H9 (cell line): ENCODE measurements around the gene SLC41A1. TPM values are rescaled to one million over a fixed set of nuclear protein-coding genes. Genes with fewer than 3 reads are reported as not detected.

Experiments used
- DNase-seq: peaks from one replicate; pipeline ENCODE4 v3.0.0-alpha.2; 2017
- H2AFZ ChIP-seq: one replicate; pipeline ENCODE4 v1.6.1; 2013; ENCODE audit warnings: mild to moderate bottlenecking, low read length, control low read depth, moderate library complexity
- H2AK5ac ChIP-seq: 2 replicates; pipeline ENCODE4 v1.6.1; 2013; ENCODE audit warnings: low read length, control low read depth, mixed read lengths; ENCODE audit not compliant: insufficient read length
- H2BK120ac ChIP-seq: one replicate; pipeline ENCODE4 v1.6.1; 2013; ENCODE audit warnings: low read depth, mild to moderate bottlenecking, low read length, control low read depth, inconsistent platforms; ENCODE audit not compliant: poor library complexity, severe bottlenecking
- H2BK12ac ChIP-seq: 2 replicates; pipeline ENCODE4 v1.6.1; 2013; ENCODE audit warnings: low read length, control low read depth, mixed read lengths, low read depth; ENCODE audit not compliant: insufficient read length
- H2BK15ac ChIP-seq: 2 replicates; pipeline ENCODE4 v1.6.1; 2013; ENCODE audit warnings: low read depth, low read length, control low read depth
- H2BK20ac ChIP-seq: one replicate; pipeline ENCODE4 v1.6.1; 2013; ENCODE audit warnings: low read depth, mild to moderate bottlenecking, low read length, control low read depth, inconsistent platforms; ENCODE audit not compliant: poor library complexity, severe bottlenecking
- H2BK5ac ChIP-seq: 2 replicates; pipeline ENCODE4 v1.6.1; 2013; ENCODE audit warnings: low read length, control low read depth, mixed read lengths; ENCODE audit not compliant: insufficient read length
- H3K14ac ChIP-seq: 2 replicates; pipeline ENCODE4 v1.6.1; 2013; ENCODE audit warnings: low read length, control low read depth; ENCODE audit not compliant: insufficient read depth
- H3K18ac ChIP-seq: 2 replicates; pipeline ENCODE4 v1.6.1; 2013; ENCODE audit warnings: low read depth, mild to moderate bottlenecking, mixed read lengths, low read length, control low read depth; ENCODE audit not compliant: insufficient read length
- H3K23ac ChIP-seq: 2 replicates; pipeline ENCODE4 v1.6.1; 2013; ENCODE audit warnings: low read length, control low read depth, mixed read lengths, low read depth; ENCODE audit not compliant: insufficient read length
- H3K23me2 ChIP-seq: 2 replicates; pipeline ENCODE4 v1.6.1; 2013; ENCODE audit warnings: low read depth, mild to moderate bottlenecking, mixed read lengths, low read length, control low read depth; ENCODE audit not compliant: insufficient read length, poor library complexity, severe bottlenecking
- H3K27ac ChIP-seq: 2 replicates; pipeline ENCODE4 v1.5.1; 2013; ENCODE audit warnings: low read length, control low read depth, mixed read lengths, low read depth; ENCODE audit not compliant: insufficient read length
- H3K27me3 ChIP-seq: 2 replicates; pipeline ENCODE4 v1.6.1; 2013; ENCODE audit warnings: low read length, control low read depth, inconsistent platforms; ENCODE audit not compliant: insufficient read depth
- H3K4ac ChIP-seq: 2 replicates; pipeline ENCODE4 v1.6.1; 2013; ENCODE audit warnings: low read depth, mild to moderate bottlenecking, control low read depth, inconsistent platforms, low read length, moderate library complexity
- H3K4me1 ChIP-seq: 2 replicates; pipeline ENCODE4 v1.6.1; 2013; ENCODE audit warnings: low read length, control low read depth, inconsistent platforms; ENCODE audit not compliant: insufficient read depth
- H3K4me2 ChIP-seq: 2 replicates; pipeline ENCODE4 v1.6.1; 2013; ENCODE audit warnings: low read length, control low read depth, mixed read lengths; ENCODE audit not compliant: insufficient read length, insufficient read depth
- H3K56ac ChIP-seq: 2 replicates; pipeline ENCODE4 v1.6.1; 2013; ENCODE audit warnings: low read depth, mild to moderate bottlenecking, mixed read lengths, low read length, control low read depth; ENCODE audit not compliant: insufficient read length
- H3K79me1 ChIP-seq: 2 replicates; pipeline ENCODE4 v1.6.1; 2013; ENCODE audit warnings: low read depth, mild to moderate bottlenecking, moderate library complexity, low read length, control low read depth, inconsistent platforms; ENCODE audit not compliant: insufficient read depth, poor library complexity, severe bottlenecking
- H3K79me2 ChIP-seq: 2 replicates; pipeline ENCODE4 v1.6.1; 2013; ENCODE audit warnings: low read length, control low read depth, inconsistent platforms; ENCODE audit not compliant: insufficient read depth
- H3K9ac ChIP-seq: 2 replicates; pipeline ENCODE4 v1.6.1; 2013; ENCODE audit warnings: low read length, control low read depth, mixed read lengths; ENCODE audit not compliant: insufficient read length; ENCODE audit errors: extremely low read depth
- H3K9me3 ChIP-seq: one replicate; pipeline ENCODE4 v1.6.1; 2013; ENCODE audit warnings: low read depth, low read length, inconsistent platforms; ENCODE audit not compliant: control insufficient read depth
- H3T11ph ChIP-seq: one replicate; pipeline ENCODE4 v1.6.1; 2013; ENCODE audit warnings: mild to moderate bottlenecking, low read length, control low read depth, inconsistent platforms
- H4K20me1 ChIP-seq: one replicate; pipeline ENCODE4 v1.6.1; 2013; ENCODE audit not compliant: control insufficient read depth, insufficient read length, insufficient read depth
- H4K5ac ChIP-seq: 2 replicates; pipeline ENCODE4 v1.6.1; 2013; ENCODE audit warnings: low read depth, mild to moderate bottlenecking, mixed read lengths, low read length, control low read depth; ENCODE audit not compliant: insufficient read length
- H4K8ac ChIP-seq: replicated peaks from 2 replicates; pipeline ENCODE4 v1.6.1; 2013; ENCODE audit warnings: low read length, control low read depth, mixed read lengths, low read depth; ENCODE audit not compliant: insufficient read length
- H4K91ac ChIP-seq: 2 replicates; pipeline ENCODE4 v1.6.1; 2013; ENCODE audit warnings: low read depth, mild to moderate bottlenecking, moderate library complexity, mixed read lengths, low read length, control low read depth; ENCODE audit not compliant: insufficient read length
- H3K27ac Mint-ChIP-seq, 3 experiments: 2 replicates in 2 of 3; 3 replicates in 1 of 3; pipeline ENCODE4 v1.8.0; 2020 to 2021; ENCODE audit warnings: mixed read lengths in 3 of 3, mild to moderate bottlenecking in 1 of 3, moderate library complexity in 1 of 3
- H3K27me3 Mint-ChIP-seq: 2 replicates; pipeline ENCODE4 v1.8.0; 2021; ENCODE audit warnings: low read depth, mild to moderate bottlenecking, moderate library complexity, mixed read lengths
- H3K36me3 Mint-ChIP-seq, 3 experiments: 2 replicates in 2 of 3; 3 replicates in 1 of 3; pipeline ENCODE4 v1.8.0; 2020 to 2021; ENCODE audit warnings: low read depth in 3 of 3, mixed read lengths in 3 of 3; ENCODE audit not compliant: insufficient read depth in 1 of 3
- H3K4me1 Mint-ChIP-seq, 2 experiments: 2 replicates each; pipeline ENCODE4 v1.8.0; 2020; ENCODE audit warnings: mixed read lengths in 2 of 2
- H3K4me3 Mint-ChIP-seq, 2 experiments: 2 replicates in 1 of 2; 3 replicates in 1 of 2; pipeline ENCODE4 v1.8.0; 2020 to 2021; ENCODE audit warnings: mild to moderate bottlenecking in 2 of 2, mixed read lengths in 2 of 2, moderate library complexity in 1 of 2
- H3K9me3 Mint-ChIP-seq, 2 experiments: 2 replicates in 1 of 2; 3 replicates in 1 of 2; pipeline ENCODE4 v1.8.0; 2020; ENCODE audit warnings: mild to moderate bottlenecking in 2 of 2, mixed read lengths in 2 of 2, moderate library complexity in 1 of 2
- WGBS: extraction: QIAGEN DNeasy Blood & Tissue Kit; methylation state at CpG from one replicate; pipeline ENCODE4 v1.1.7; 2013; ENCODE audit warnings: missing lambda C conversion rate, low lambda C conversion rate, mixed read lengths; ENCODE audit not compliant: insufficient read length; ENCODE audit errors: extremely low coverage; 5-methylcytosine and 5-hydroxymethylcytosine counted together
- total RNA-seq: library from RNA; stranded (reverse); gene quantifications from 2 replicates; pipeline ENCODE4 v1.2.1, GENCODE V29; 2021
- TF ChIP-seq, protein P1 (sequence below): fragments of 200-600 bp; sonication (generic); conservative IDR thresholded peaks from 3 replicates; pipeline ENCODE4 v1.8.0; 2021; ENCODE audit warnings: antibody characterized with exemption, mild to moderate bottlenecking

SLC41A1 gene
- total RNA-seq, 1 experiment from 2014 or later: 18.2 TPM

DNA sequence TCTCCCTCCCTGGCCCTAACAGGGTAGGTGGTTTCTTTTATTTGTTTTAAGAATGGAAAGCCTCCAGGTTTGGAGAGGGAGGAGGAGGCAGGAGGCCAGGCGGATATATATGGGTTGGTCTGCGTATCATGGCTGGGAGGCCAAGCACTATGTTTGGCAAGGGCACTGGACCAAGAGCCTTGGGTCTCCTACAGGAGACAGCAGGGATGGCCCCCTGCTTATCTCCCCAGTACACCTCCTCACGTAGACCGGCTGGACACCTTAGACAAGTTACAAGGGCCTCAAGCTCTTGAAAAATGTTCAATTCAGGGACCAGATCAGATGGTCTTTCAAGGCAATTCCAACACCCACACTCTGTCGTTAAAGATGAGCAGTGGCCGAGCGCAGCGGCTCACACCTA lies 10.9 kb downstream of the SLC41A1 start:
- TF ChIP-seq, protein P1, sequence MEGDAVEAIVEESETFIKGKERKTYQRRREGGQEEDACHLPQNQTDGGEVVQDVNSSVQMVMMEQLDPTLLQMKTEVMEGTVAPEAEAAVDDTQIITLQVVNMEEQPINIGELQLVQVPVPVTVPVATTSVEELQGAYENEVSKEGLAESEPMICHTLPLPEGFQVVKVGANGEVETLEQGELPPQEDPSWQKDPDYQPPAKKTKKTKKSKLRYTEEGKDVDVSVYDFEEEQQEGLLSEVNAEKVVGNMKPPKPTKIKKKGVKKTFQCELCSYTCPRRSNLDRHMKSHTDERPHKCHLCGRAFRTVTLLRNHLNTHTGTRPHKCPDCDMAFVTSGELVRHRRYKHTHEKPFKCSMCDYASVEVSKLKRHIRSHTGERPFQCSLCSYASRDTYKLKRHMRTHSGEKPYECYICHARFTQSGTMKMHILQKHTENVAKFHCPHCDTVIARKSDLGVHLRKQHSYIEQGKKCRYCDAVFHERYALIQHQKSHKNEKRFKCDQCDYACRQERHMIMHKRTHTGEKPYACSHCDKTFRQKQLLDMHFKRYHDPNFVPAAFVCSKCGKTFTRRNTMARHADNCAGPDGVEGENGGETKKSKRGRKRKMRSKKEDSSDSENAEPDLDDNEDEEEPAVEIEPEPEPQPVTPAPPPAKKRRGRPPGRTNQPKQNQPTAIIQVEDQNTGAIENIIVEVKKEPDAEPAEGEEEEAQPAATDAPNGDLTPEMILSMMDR: no peak
- Histone ChIP-seq H3K23ac (no peak overlapping the region), H3K79me1 (no peaks in the 10 kb centered on the region), H4K20me1 (no peaks in the 10 kb centered on the region), H3K9me3 (no peaks in the 10 kb centered on the region), H3K27ac (no peak overlapping the region), H2BK20ac (no peak overlapping the region), H3K79me2 (no peaks in the 10 kb centered on the region), H4K91ac (no peak overlapping the region), H2AK5ac (no peak overlapping the region), H3K23me2 (no peaks in the 10 kb centered on the region), H4K5ac (no peak overlapping the region), H3K27me3 (no peaks in the 10 kb centered on the region), H3K56ac (no peak overlapping the region), H3K4me2 (no peak overlapping the region), H2BK120ac (no peak overlapping the region), H3K4me1 (no peaks in the 10 kb centered on the region), H2BK5ac (no peak overlapping the region), H3K4ac (no peak overlapping the region), H4K8ac (no peak overlapping the region), H3T11ph (no peak overlapping the region), H3K18ac (no peak overlapping the region), H2BK15ac (no peak overlapping the region), H2BK12ac (no peak overlapping the region), H3K14ac (no peak overlapping the region), H2AFZ (no peak overlapping the region), H3K9ac (no peak overlapping the region)
- Mint-ChIP-seq H3K9me3 (no peaks in the 10 kb centered on the region), H3K4me1 (peaks cover 11% of the 10 kb centered on the region in 2 experiments), H3K4me3 (no peak overlapping the region), H3K36me3 (peaks cover 14 to 33% (median 19%) of the 10 kb centered on the region in 3 experiments), H3K27me3 (no peaks in the 10 kb centered on the region), H3K27ac (peak overlapping the region in 1 of 3 experiments; percentile 8; a peak in 1 of 7 replicates)
- no CpG with 5 or more reads among the region's 8 CpGs for WGBS
- no peak for DNase-seq
